Muscle of back (tissue), 11 donors: Measurements from ENCODE around the gene ZNF674. TPM values are rescaled to one million over a fixed set of nuclear protein-coding genes. Genes with fewer than 3 reads are reported as not detected.
"Not testable (repeated sequence)": the region's sequence is repeated elsewhere in the genome, so short reads cannot be mapped to it uniquely, and the experiment has no call there.

Experiments used
- DNase-seq, 3 donors: peaks; one replicate each; pipeline versions ENCODE4 v3.0.0 to v3.0.0-alpha.2; 2013
- polyA plus RNA-seq, 10 donors: library from polyadenylated mRNA; unstranded; fragments of 120-200 nt; gene quantifications; one replicate each; pipeline ENCODE4 v1.2.1, GENCODE V29; 2013; ENCODE audit not compliant: insufficient read length in 10 of 10

ZNF674 gene
- polyA plus RNA-seq, 10 donors: 3.0 to 5.0 (median 3.9) TPM

- DNase-seq: no peak
Observed at GRCh38 chrX:46571423-46572339, 26.5 kb upstream of the ZNF674 start.

- no peak for DNase-seq
Observed at GRCh38 chrX:46569621-46570020, 24.4 kb upstream of the ZNF674 start.

- DNase-seq: no peak
Observed at GRCh38 chrX:46567388-46567787, 22.2 kb upstream of the ZNF674 start.

- no peak for DNase-seq
Observed at GRCh38 chrX:46561824-46562657, 16.8 kb upstream of the ZNF674 start.

- no peak for DNase-seq
Observed at GRCh38 chrX:46559062-46559461, 13.8 kb upstream of the ZNF674 start.

GRCh38 chrX:46554942-46555341 is 9.7 kb upstream of the ZNF674 start:
- peak in 1 of 3 donors; percentile 11 for DNase-seq

- DNase-seq: no peak
Observed at GRCh38 chrX:46553935-46554334, 8.7 kb upstream of the ZNF674 start.

- no peak for DNase-seq
Observed at GRCh38 chrX:46551494-46552128, 6.4 kb upstream of the ZNF674 start.

- no peak for DNase-seq
Observed at GRCh38 chrX:46549914-46550313, 4.7 kb upstream of the ZNF674 start.

GRCh38 chrX:46547857-46548256 is 2.6 kb upstream of the ZNF674 start:
- DNase-seq: peak in 1 of 3 donors; percentile 47

- DNase-seq: not testable (repeated sequence)
Observed at GRCh38 chrX:46544527-46544926, 694 bp downstream of the ZNF674 start.

GRCh38 chrX:46543441-46543840 is 1.8 kb downstream of the ZNF674 start:
- DNase-seq: no peak

GRCh38 chrX:46531442-46531841 is 13.8 kb downstream of the ZNF674 start:
- DNase-seq: no peak

GRCh38 chrX:46530404-46530908 is 14.8 kb downstream of the ZNF674 start:
- not testable (repeated sequence) for DNase-seq

- DNase-seq: not testable (repeated sequence)
Observed at GRCh38 chrX:46529740-46530403, 15.3 kb downstream of the ZNF674 start.

- DNase-seq: not testable (repeated sequence)
Observed at GRCh38 chrX:46528640-46529039, 16.6 kb downstream of the ZNF674 start.

- DNase-seq: peak in 1 of 3 donors; percentile 1
Observed at GRCh38 chrX:46506076-46506475, 39.1 kb downstream of the ZNF674 start.

GRCh38 chrX:46502848-46503247 is 42.4 kb downstream of the ZNF674 start:
- no peak for DNase-seq

GRCh38 chrX:46500054-46500453 is 45.2 kb downstream of the ZNF674 start:
- DNase-seq: no peak

- no peak for DNase-seq
Observed at GRCh38 chrX:46488712-46489111, 56.5 kb downstream of the ZNF674 start.

- no peak for DNase-seq
Observed at GRCh38 chrX:46485897-46486296, 59.3 kb downstream of the ZNF674 start.
